OCI-LY7 (cell line): ENCODE results near the gene ITSN1. TPM values are rescaled to one million over a fixed set of nuclear protein-coding genes. Genes with fewer than 3 reads are reported as not detected.

Experiments
- BruUV-seq: library from RNA; stranded (reverse); fragments of 400-500 nt; replicated peaks from 2 replicates; lab custom pipeline; 2021; lab: Mats Ljungman, UMichigan
- CTCF ChIA-PET: fragments of 300-600 bp; sonication (Branson Sonifier 250); formaldehyde crosslinking; loops from one replicate; lab custom pipeline; 2022; ENCODE audit warnings: antibody characterized with exemption; ENCODE audit not compliant: unreplicated experiment; lab: Charles Lee
- POLR2A ChIA-PET: fragments of 300-600 bp; sonication (Branson Sonifier 250); formaldehyde crosslinking; loops from one replicate; lab custom pipeline; 2022; ENCODE audit warnings: antibody characterized with exemption; lab: Charles Lee
- DNase-seq: peaks from one replicate; pipeline ENCODE4 v3.0.0-alpha.2; 2015; ENCODE audit warnings: low spot score
- H2AFZ ChIP-seq: fragments of 200-600 bp; sonication (generic), shearing (Covaris generic); 2 replicates; pipeline ENCODE4 v1.6.1; 2014; ENCODE audit warnings: mild to moderate bottlenecking, antibody characterized with exemption, low read length, moderate library complexity
- H3K27ac ChIP-seq: fragments of 200-600 bp; sonication (generic); 2 replicates; pipeline ENCODE4 v1.5.1; 2014; ENCODE audit warnings: mixed run types, low read depth, mild to moderate bottlenecking, moderate library complexity, low read length, inconsistent platforms; ENCODE audit not compliant: poor library complexity, severe bottlenecking
- H3K36me3 ChIP-seq: fragments of 200-600 bp; sonication (generic); 2 replicates; pipeline ENCODE4 v1.6.1; 2014; ENCODE audit warnings: mild to moderate bottlenecking, antibody characterized with exemption, low read length, moderate library complexity, mixed read lengths; ENCODE audit not compliant: insufficient read depth
- H3K4me1 ChIP-seq: fragments of 200-600 bp; sonication (generic); 2 replicates; pipeline ENCODE4 v1.5.1; 2014; ENCODE audit warnings: mild to moderate bottlenecking, low read length; ENCODE audit not compliant: insufficient read depth, poor library complexity, severe bottlenecking
- H3K4me2 ChIP-seq: fragments of 200-600 bp; sonication (generic); 2 replicates; pipeline ENCODE4 v1.6.1; 2014; ENCODE audit warnings: mild to moderate bottlenecking, low read length
- H3K4me3 ChIP-seq: fragments of 200-600 bp; sonication (generic); 2 replicates; pipeline ENCODE4 v1.5.1; 2014; ENCODE audit warnings: mild to moderate bottlenecking, low read depth, low read length; ENCODE audit not compliant: poor library complexity, severe bottlenecking
- H3K79me2 ChIP-seq: fragments of 200-600 bp; sonication (generic); 2 replicates; pipeline ENCODE4 v1.6.1; 2016; ENCODE audit warnings: low read depth, mild to moderate bottlenecking, low read length, moderate library complexity, mixed read lengths; ENCODE audit not compliant: insufficient read depth
- H3K9me2 ChIP-seq: fragments of 200-600 bp; sonication (generic); 2 replicates; pipeline ENCODE4 v1.6.1; 2016; ENCODE audit warnings: mild to moderate bottlenecking, low read length, mixed read lengths; ENCODE audit not compliant: insufficient read depth
- H3K9me3 ChIP-seq: fragments of 200-600 bp; sonication (generic); 2 replicates; pipeline ENCODE4 v1.6.1; 2014; ENCODE audit warnings: mild to moderate bottlenecking, mixed run types, low read length, mixed read lengths
- H4K20me1 ChIP-seq: fragments of 200-600 bp; sonication (generic); 2 replicates; pipeline ENCODE4 v1.6.1; 2014; ENCODE audit warnings: mild to moderate bottlenecking, antibody characterized with exemption, low read length, moderate library complexity, mixed read lengths; ENCODE audit not compliant: insufficient read depth
- CTCF ChIP-seq: fragments of 200-600 bp; sonication (generic); conservative IDR thresholded peaks from 2 replicates; pipeline ENCODE4 v1.5.1; 2014; ENCODE audit warnings: mild to moderate bottlenecking, antibody characterized with exemption, low read length, moderate library complexity, mixed read lengths
- EZH2phosphoT487 ChIP-seq: fragments of 200-600 bp; sonication (generic); IDR thresholded peaks from 2 replicates; pipeline ENCODE4 v1.6.1; 2018; ENCODE audit warnings: low read depth, borderline replicate concordance, mild to moderate bottlenecking, mixed run types, antibody characterized with exemption, low read length, moderate library complexity, mixed read lengths
- intact Hi-C: fragments of 100-400 bp; cut with micrococcal nuclease; formaldehyde crosslinking; loops from one replicate; pipeline ENCODE4 v1.10.0; 2022; ENCODE audit not compliant: unreplicated experiment
- total RNA-seq, 2 experiments: library from RNA; depleted of rRNA in 1 of 2; stranded (reverse); fragments of >200 nt in 1 of 2; shearing (Covaris generic) in 1 of 2; gene quantifications; 2 replicates each; pipeline ENCODE4 v1.2.3, GENCODE V29; 2014 to 2022

Gene ITSN1
- total RNA-seq, 2 experiments from 2014 or later = 0.60 to 5.9 TPM

DNA sequence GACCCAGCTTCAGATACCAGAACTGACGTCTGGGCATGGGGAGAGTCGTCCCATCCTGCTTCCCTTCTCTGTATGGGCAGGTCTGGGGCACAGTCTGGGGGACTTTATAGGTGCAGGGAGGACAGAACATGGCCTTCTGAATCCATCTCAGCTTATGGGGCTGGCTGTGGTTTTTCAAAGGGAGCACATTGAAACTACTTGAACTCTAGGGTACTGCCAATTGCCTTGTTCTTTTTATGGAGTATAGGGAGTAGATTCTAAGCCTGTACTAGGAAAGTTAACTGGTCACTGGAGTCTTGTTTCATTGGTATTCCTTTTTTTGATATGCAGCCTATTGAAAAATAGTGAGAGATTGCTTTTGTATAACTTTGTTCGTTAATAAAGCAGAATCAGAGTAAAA lies 183.1 kb downstream of the ITSN1 start:
- no peak overlapping the region for H2AFZ ChIP-seq
- no peaks in the 10 kb centered on the region for H4K20me1 ChIP-seq
- CTCF ChIA-PET = no interaction called here
- POLR2A ChIA-PET = interaction anchor here (0.6 kb wide), 1 partner anchor 13 kb away, joined by 3 read pairs; no protein-coding TSS in a partner anchor
- no peaks in the 10 kb centered on the region for H3K79me2 ChIP-seq
- no peaks in the 10 kb centered on the region for H3K36me3 ChIP-seq
- no peak overlapping the region for H3K4me3 ChIP-seq
- no peak overlapping the region for H3K27ac ChIP-seq
- H3K9me2 ChIP-seq = no peaks in the 10 kb centered on the region
- no peak overlapping the region for H3K4me2 ChIP-seq
- peaks cover 3% of the 10 kb centered on the region for H3K4me1 ChIP-seq
- no peak for TF ChIP-seq EZH2phosphoT487
- TF ChIP-seq CTCF = no peak
- intact Hi-C loops = no loop called here
- no peaks in the 10 kb centered on the region for H3K9me3 ChIP-seq
- no peak for DNase-seq
- BruUV-seq = no TSS peak

GRCh38 chr21:33825915-33826314 lies 183.6 kb downstream of the ITSN1 start:
- TF ChIP-seq CTCF (no peak), EZH2phosphoT487 (no peak)
- ChIA-PET CTCF (no interaction called here), POLR2A (interaction anchor here (0.6 kb wide), 1 partner anchor 14 kb away, joined by 3 read pairs; no protein-coding TSS in a partner anchor)
- H2AFZ ChIP-seq = no peak overlapping the region
- no peaks in the 10 kb centered on the region for H3K9me2 ChIP-seq
- BruUV-seq = no TSS peak
- no peaks in the 10 kb centered on the region for H4K20me1 ChIP-seq
- DNase-seq = no peak
- intact Hi-C loops = no loop called here
- no peaks in the 10 kb centered on the region for H3K36me3 ChIP-seq
- peaks cover 3% of the 10 kb centered on the region for H3K4me1 ChIP-seq
- no peaks in the 10 kb centered on the region for H3K79me2 ChIP-seq
- H3K9me3 ChIP-seq = no peaks in the 10 kb centered on the region
- H3K27ac ChIP-seq = no peak overlapping the region
- H3K4me3 ChIP-seq = no peak overlapping the region
- no peak overlapping the region for H3K4me2 ChIP-seq

DNA sequence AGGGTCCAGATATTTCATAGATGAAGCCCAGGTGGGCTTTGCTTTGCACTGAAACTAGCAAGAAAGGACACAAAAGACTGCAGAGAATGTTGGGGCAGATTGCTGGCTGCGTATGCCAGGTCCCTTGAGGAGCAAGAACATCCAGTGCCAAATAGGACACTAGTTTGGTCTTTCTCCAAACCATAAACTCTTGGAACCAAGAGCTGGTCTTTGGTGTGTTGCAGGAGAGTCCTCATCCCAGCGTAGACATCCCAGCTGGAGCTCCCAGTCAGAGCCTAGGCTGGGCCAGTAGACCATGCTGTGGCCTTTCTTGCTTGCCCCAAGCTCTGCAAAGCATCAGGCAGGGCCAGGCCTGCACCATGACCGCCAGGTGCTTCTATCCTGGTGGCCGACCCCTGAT lies 185.8 kb downstream of the ITSN1 start:
- H3K4me2 ChIP-seq = no peak overlapping the region
- H3K27ac ChIP-seq = no peak overlapping the region
- POLR2A ChIA-PET = no interaction called here
- H3K4me3 ChIP-seq = no peak overlapping the region
- no peaks in the 10 kb centered on the region for H4K20me1 ChIP-seq
- DNase-seq = no peak
- no peaks in the 10 kb centered on the region for H3K79me2 ChIP-seq
- CTCF ChIA-PET = no interaction called here
- TF ChIP-seq CTCF (no peak), EZH2phosphoT487 (no peak)
- H2AFZ ChIP-seq = no peak overlapping the region
- intact Hi-C loops = loop anchor here (2.0 kb wide), 1 partner anchor 33 kb away; no protein-coding TSS in a partner anchor
- H3K4me1 ChIP-seq = peaks cover 3% of the 10 kb centered on the region
- BruUV-seq = no TSS peak
- H3K9me2 ChIP-seq = no peaks in the 10 kb centered on the region
- H3K9me3 ChIP-seq = no peaks in the 10 kb centered on the region
- no peaks in the 10 kb centered on the region for H3K36me3 ChIP-seq
